Activated T-cell treated with anti-CD3 and anti-CD28 coated beads, Interleukin-2, amount 50 U/mL, for 72 hours (primary cell): ENCODE results near the gene PSG11. TPM values are rescaled to one million over a fixed set of nuclear protein-coding genes. Genes with fewer than 3 reads are reported as not detected.
"Not testable (repeated sequence)": the region's sequence is repeated elsewhere in the genome, so short reads cannot be mapped to it uniquely, and the experiment has no call there.

Experiments
- ATAC-seq, 2 donors: fragments of 150-1000 bp; cut with Tn5 transposase; replicated peaks in 1 of 2; 2 replicates each; pipeline ENCODE4 v1.10.0; 2021; ENCODE audit warnings: moderate library complexity in 2 of 2, mild to moderate bottlenecking in 1 of 2
- DNase-seq, 2 donors: peaks; one replicate each; pipeline ENCODE4 v3.0.0; 2021 to 2022; ENCODE audit warnings: mixed read lengths in 1 of 2
- H3K27ac Mint-ChIP-seq: one replicate; pipeline ENCODE4 v1.8.0; 2022; ENCODE audit warnings: mild to moderate bottlenecking, moderate library complexity, mixed read lengths
- H3K27me3 Mint-ChIP-seq: one replicate; pipeline ENCODE4 v1.8.0; 2022; ENCODE audit warnings: low read depth, mixed read lengths
- H3K36me3 Mint-ChIP-seq, 2 donors: one replicate each; pipeline ENCODE4 v1.8.0; 2022; ENCODE audit warnings: mixed read lengths in 2 of 2, mild to moderate bottlenecking in 1 of 2; ENCODE audit not compliant: insufficient read depth in 2 of 2
- H3K4me1 Mint-ChIP-seq: one replicate; pipeline ENCODE4 v1.8.0; 2022; ENCODE audit warnings: low read depth, mixed read lengths
- H3K4me3 Mint-ChIP-seq, 2 donors: one replicate each; pipeline ENCODE4 v1.8.0; 2022; ENCODE audit warnings: mild to moderate bottlenecking in 2 of 2, mixed read lengths in 2 of 2, moderate library complexity in 2 of 2
- H3K9me3 Mint-ChIP-seq, 2 donors: one replicate each; pipeline ENCODE4 v1.8.0; 2022; ENCODE audit warnings: mixed read lengths in 2 of 2
- total RNA-seq, 2 donors: library from RNA; stranded (reverse); gene quantifications; one replicate each; pipeline ENCODE4 v1.2.3, GENCODE V29; 2022

Gene PSG11
- total RNA-seq: not detected

DNA sequence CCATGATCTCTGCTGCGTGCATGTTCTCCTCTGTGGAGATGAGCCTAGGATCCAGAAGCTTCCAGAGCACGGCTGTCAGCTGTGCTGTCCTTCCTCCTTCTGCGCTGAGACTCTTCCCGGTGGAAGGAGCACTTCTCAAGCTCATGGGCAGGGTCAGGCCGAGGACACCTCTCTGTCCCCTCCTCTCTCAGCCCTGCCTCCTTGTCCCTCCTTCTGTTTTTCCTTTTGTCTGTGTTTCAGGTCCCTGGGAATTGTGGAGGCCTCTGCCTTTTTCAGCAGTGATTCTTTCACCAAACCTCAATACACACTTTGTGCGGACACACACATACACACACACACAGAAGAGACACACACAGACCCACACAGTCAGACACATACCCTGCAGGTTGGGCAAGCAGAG lies at the start of gene PSG11:
Gene PSG11, minus strand, starts transcription at position 101 of the 400 bp plus-strand sequence. Its CDS starts 97 bp downstream, at position 4.
- H3K9me3 Mint-ChIP-seq, ATAC-seq, H3K27me3 Mint-ChIP-seq, DNase-seq, H3K4me1 Mint-ChIP-seq, H3K4me3 Mint-ChIP-seq, H3K36me3 Mint-ChIP-seq, H3K27ac Mint-ChIP-seq: not testable (repeated sequence)

DNA sequence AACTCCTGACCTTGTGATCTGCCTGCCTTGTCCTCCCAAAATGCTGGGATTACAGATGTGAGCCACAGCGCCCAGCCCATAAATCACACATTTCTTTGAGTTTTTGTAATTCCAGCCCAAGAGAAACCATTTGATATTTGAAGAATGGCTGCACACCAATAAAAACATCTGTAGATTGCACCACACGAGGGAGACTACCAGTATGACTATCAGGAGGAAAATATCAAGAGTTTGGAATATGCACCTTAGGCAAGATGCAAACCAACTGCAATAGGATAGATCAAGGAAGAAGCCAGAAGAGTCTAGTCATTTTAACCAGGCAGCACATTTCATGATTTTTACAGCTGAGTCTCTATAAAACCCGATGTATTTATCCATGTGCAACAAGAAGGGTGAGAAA lies 36.1 kb upstream of the PSG11 start:
- not testable (repeated sequence) for H3K9me3 Mint-ChIP-seq, DNase-seq, ATAC-seq, H3K36me3 Mint-ChIP-seq, H3K27ac Mint-ChIP-seq, H3K4me3 Mint-ChIP-seq, H3K4me1 Mint-ChIP-seq
- H3K27me3 Mint-ChIP-seq: peaks cover 21% of the 10 kb centered on the region

DNA sequence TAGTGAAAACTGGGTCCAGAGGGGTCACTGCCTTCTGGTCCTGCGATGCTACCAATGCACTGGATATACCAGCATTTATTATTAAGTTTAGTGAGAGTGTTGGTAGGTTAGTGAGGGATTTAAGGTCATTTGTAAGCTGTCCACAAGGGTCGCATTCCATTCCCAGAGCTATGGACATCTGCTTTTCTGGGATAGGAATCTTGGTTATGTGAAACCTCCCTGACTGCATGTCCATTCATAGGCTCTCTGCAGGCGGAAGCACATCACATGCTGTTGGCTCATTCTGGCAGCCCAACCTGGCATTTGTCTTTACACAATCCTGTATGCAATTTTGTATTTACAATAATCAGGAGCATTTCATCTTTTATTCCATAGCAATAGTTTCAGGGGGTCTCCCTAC lies 35.1 kb upstream of the PSG11 start:
- peaks cover 15% of the 10 kb centered on the region for H3K27me3 Mint-ChIP-seq
- not testable (repeated sequence) for H3K36me3 Mint-ChIP-seq, ATAC-seq, DNase-seq, H3K9me3 Mint-ChIP-seq, H3K27ac Mint-ChIP-seq, H3K4me1 Mint-ChIP-seq, H3K4me3 Mint-ChIP-seq

DNA sequence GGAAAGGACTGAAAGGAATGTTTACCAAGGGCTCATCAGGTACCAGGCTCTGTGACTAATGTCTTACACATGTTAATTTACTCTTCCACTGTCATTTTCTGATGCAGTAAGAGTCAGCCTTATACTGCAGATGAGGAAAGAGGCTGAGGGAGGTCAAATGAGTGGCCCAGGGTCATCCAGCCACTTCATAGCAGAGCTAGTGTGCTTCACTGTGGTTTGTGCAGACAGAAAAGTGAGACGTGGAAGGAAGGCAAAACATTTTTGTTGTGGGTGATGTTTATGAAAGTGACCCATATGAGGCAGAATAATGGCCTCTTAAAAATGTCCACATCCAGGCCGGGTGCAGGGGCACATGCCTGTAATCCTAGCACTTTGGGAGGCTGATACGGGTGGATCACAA lies 34.0 kb upstream of the PSG11 start:
- H3K4me3 Mint-ChIP-seq, ATAC-seq, H3K27ac Mint-ChIP-seq, H3K27me3 Mint-ChIP-seq, H3K4me1 Mint-ChIP-seq, DNase-seq, H3K36me3 Mint-ChIP-seq: not testable (repeated sequence)
- peaks cover 7 to 11% of the 10 kb centered on the region in 2 donors for H3K9me3 Mint-ChIP-seq

DNA sequence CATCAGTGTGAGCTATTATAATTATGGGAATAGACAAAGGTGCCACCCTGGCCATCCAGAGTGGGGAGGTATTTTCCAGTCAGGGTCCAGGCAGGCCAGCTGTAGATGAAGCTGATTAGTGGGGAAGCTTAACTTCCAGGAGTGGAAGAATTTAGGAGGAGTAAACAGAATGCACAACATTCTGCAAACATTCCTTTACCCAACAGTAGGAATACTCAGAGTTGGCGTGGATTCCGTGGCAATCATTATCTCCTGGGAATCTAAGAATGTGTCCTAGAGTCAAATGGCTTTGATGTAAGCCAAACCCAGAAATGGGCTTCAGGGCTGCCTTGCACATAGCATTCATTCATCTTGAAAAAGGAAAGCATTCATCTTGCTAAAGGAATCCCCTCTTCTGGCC lies 33.2 kb upstream of the PSG11 start:
- not testable (repeated sequence) for ATAC-seq, H3K4me1 Mint-ChIP-seq, H3K27ac Mint-ChIP-seq, H3K36me3 Mint-ChIP-seq, DNase-seq, H3K27me3 Mint-ChIP-seq, H3K4me3 Mint-ChIP-seq
- peaks cover 9 to 13% of the 10 kb centered on the region in 2 donors for H3K9me3 Mint-ChIP-seq

DNA sequence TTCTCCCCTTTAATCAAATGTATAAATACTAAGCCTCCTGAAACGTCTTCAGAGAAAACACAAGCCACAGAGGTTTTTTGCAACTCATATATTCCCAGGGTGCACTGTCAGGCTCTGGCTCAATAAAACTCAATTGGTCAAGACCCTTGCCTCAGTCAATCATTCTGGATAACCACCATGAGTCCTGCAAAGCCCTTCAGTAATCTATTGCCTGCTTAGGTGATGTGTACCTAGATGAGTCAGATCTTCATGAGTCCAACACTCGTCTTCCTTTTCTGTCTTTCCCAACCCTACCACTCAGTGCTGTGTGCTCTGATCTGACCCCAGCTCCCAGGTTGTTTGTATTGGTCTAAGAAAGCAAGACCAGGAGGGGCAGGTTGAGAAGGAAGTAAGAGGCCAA lies 32.2 kb upstream of the PSG11 start:
- not testable (repeated sequence) for DNase-seq, H3K4me1 Mint-ChIP-seq, H3K4me3 Mint-ChIP-seq, H3K27me3 Mint-ChIP-seq, H3K36me3 Mint-ChIP-seq, H3K27ac Mint-ChIP-seq, ATAC-seq
- H3K9me3 Mint-ChIP-seq: peaks cover 9 to 13% of the 10 kb centered on the region in 2 donors

DNA sequence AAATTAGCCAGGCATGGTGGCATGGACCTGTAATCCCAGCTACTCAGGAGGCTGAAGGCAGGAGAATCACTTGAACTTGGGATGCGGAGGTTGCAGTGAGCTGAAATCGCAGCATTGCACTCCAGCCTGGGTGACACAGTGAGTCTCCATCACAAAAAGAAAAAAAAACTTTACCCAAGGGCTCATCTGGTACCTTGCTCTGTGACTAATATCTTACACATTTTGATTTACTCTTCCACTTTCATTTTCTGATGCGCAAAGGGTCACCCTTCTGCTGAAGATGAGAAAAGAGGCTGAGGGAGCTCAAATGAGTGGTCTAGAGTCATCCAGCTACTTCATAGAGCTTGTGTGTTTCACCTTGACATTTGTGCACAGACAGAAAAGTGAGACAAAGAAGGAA lies 21.7 kb upstream of the PSG11 start:
- H3K4me3 Mint-ChIP-seq, H3K27ac Mint-ChIP-seq, DNase-seq, H3K36me3 Mint-ChIP-seq, H3K27me3 Mint-ChIP-seq, ATAC-seq, H3K4me1 Mint-ChIP-seq, H3K9me3 Mint-ChIP-seq: not testable (repeated sequence)

DNA sequence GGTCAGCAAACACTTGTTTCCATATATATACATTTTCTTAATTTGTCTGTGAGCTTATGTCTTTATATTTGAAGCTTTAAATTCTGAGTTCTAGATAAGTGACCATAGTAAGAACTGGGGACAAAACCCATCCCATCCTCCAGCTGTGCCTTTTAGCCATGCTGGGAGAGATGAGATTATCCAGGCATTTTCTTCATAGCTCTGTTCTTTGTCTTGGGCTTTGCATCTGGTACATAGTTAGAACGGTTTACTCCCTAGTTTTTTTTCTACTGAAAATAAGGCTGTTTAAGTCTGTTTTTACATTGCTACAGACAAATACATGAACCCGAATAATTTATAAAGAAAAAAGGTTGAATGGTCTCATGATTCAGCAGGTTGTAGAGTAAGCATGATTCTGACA lies 20.3 kb upstream of the PSG11 start:
- ATAC-seq, H3K4me3 Mint-ChIP-seq, H3K36me3 Mint-ChIP-seq, DNase-seq, H3K4me1 Mint-ChIP-seq, H3K27ac Mint-ChIP-seq, H3K27me3 Mint-ChIP-seq, H3K9me3 Mint-ChIP-seq: not testable (repeated sequence)

DNA sequence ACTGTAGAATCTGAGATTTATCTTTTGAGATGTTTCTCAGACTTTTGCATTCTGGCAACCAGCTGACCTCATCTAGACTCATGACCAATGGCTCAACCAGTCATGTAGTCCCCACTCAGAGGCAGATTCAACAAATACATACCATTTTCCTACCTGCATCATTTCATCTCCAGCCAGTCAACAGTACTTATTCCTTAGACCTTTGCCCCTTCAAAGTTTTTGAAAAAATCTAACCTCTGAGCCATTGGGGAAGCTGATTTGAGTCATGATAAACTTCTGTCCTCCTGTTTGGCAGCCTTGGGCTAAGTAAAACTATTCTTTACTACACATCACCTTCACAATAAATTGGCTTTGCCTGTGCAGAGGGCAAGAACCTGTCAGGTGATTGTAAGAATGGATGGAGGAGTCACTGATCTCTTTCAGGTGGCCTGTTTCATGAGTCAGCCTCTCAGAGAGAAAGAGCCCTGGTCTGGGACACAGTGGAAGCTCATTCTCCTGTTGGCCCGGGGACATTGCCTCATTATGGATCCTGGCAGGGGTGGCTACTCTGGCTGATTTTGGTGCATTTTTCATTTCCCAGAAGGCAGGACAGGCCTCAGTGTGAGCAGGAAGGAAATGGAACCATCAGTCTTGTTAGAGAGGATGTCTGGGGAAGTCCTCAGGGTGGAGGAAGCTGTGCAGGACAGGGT lies 17.4 kb upstream of the PSG11 start:
- H3K36me3 Mint-ChIP-seq, ATAC-seq, H3K27ac Mint-ChIP-seq, H3K4me1 Mint-ChIP-seq, H3K4me3 Mint-ChIP-seq, H3K9me3 Mint-ChIP-seq, DNase-seq, H3K27me3 Mint-ChIP-seq: not testable (repeated sequence)

DNA sequence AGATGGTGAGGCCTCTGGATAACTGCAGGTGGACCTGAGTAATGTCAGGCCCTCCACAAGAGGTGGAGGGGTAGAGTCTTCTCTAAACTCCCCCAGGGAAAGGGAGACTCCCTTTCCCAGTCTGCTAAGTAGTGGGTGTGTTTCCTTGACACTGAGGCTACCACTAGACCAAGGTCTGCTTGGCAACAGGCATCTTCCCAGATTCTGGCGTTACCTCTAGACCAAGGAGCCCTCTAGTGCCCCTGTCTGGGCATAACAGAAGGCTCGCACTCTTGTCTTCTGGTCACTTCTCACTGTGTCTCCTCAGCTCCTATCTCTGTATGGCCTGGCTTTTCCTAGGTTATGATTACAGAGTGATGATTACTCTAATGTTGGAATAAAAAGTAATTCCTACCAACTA lies 5.4 kb upstream of the PSG11 start:
- DNase-seq, ATAC-seq, H3K27me3 Mint-ChIP-seq, H3K9me3 Mint-ChIP-seq, H3K36me3 Mint-ChIP-seq, H3K4me1 Mint-ChIP-seq, H3K4me3 Mint-ChIP-seq, H3K27ac Mint-ChIP-seq: not testable (repeated sequence)

DNA sequence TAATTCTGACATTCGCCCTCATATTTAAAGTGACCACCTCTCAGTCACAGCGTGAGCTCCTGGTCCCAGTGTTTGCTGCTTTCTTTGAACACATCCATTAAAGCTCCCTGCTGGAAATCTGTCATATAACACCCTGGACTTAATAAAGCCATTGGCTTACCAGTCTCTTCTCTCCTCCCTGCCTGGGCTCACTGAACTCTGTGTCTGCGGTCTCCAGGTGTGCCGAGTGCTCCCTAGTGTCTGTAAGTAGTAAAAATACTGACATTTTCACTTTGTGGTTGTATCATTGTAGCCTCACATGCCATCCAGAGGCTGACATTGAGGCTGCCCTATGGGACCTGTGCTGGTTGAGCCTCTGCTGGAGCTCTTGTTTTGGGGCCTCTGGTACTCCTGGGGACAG lies 2.6 kb upstream of the PSG11 start:
- H3K9me3 Mint-ChIP-seq: no peaks in the 10 kb centered on the region
- ATAC-seq (no peak), DNase-seq (no peak)
- no peak overlapping the region for H3K27ac Mint-ChIP-seq
- H3K4me3 Mint-ChIP-seq: no peak overlapping the region
- no peaks in the 10 kb centered on the region for H3K4me1 Mint-ChIP-seq
- H3K36me3 Mint-ChIP-seq: no peaks in the 10 kb centered on the region
- peaks cover 4% of the 10 kb centered on the region for H3K27me3 Mint-ChIP-seq

DNA sequence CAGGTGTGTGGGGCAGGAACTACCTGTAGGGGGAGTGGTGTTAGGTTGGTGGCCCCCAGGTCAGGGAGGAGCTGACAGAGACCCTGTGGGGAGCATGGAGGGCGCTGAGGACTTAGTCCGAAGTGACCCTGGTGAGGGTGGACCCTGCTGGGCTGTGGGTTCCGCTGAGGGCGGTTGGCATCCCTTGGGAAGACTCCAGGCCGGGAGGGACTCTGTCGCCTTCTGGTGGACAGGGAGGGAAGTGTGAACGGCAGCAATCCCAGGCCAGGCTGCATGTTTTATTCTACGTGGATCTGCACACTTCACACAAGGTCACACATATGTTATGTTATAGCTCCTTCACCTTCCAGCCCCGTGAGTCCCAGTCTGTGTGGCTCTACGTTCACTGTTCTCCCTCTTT lies 1.7 kb upstream of the PSG11 start:
- H3K36me3 Mint-ChIP-seq, H3K27ac Mint-ChIP-seq, H3K9me3 Mint-ChIP-seq, H3K4me3 Mint-ChIP-seq, ATAC-seq, DNase-seq, H3K4me1 Mint-ChIP-seq, H3K27me3 Mint-ChIP-seq: not testable (repeated sequence)

DNA sequence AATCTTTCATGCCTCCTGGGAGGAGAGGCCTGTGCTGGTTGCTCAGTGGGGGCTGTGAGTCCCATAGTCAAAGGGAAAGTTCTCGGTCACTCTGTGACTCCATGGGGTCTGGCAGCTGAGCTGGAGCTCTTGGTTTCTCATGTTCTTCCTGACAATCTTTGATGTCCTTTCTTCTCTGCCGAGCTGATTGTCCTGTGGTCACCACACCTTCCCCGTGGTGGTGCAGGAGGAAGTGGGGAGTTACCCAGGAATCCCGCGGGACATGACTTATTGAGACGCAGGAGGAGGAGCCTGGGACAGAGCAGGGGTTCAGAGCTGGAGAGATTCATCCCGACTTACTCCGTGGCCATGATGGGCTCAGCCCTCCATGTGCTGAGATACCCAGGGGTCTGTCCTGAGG lies 792 bp upstream of the PSG11 start:
- H3K9me3 Mint-ChIP-seq, H3K4me1 Mint-ChIP-seq, ATAC-seq, H3K27me3 Mint-ChIP-seq, H3K4me3 Mint-ChIP-seq, H3K27ac Mint-ChIP-seq, DNase-seq, H3K36me3 Mint-ChIP-seq: not testable (repeated sequence)

DNA sequence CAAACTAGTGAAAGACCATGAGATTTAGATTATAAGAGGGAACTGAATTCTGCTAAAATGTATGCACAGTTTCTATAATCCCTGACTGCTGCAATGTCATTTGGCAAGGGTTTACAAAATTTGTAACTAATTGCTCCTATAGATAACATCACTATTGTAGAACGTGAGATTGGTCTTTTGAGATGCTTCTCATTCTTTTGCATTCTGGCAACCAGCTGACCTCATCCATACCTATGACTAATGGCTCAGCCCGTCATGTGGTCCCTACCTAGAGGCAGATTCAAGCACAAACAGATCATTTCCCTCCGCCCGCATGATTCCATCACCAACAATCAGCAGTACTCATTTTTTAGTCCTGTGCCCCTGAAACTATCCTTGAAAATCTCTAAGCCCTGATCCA lies 4.2 kb downstream of the PSG11 start:
- not testable (repeated sequence) for DNase-seq, H3K27me3 Mint-ChIP-seq, H3K9me3 Mint-ChIP-seq, ATAC-seq, H3K36me3 Mint-ChIP-seq, H3K27ac Mint-ChIP-seq, H3K4me1 Mint-ChIP-seq, H3K4me3 Mint-ChIP-seq
